ENCODE data around the gene NEK6. TPM values are rescaled to one million over a fixed set of nuclear protein-coding genes. Genes with fewer than 3 reads are reported as not detected.

NEK6 gene
- total RNA-seq, 2 donors from 2014 or later, result 15.5 to 23.6 TPM

GRCh38 chr9:124212381-124213050 is 45.2 kb upstream of the NEK6 start:
- Histone ChIP-seq H3K9me3 (no peaks in the 10 kb centered on the region), H3K27ac (no peak overlapping the region), H3K4me3 (no peak overlapping the region), H3K27me3 (no peaks in the 10 kb centered on the region), H3K4me1 (peaks cover 3% of the 10 kb centered on the region), H3K36me3 (replicated peaks in 1 of 2; ENCODE audit: insufficient read depth in 1 of 2, low read depth in 2 of 2) (no peaks in the 10 kb centered on the region)
- intact Hi-C loops (cut with DNase I), result no loop called here
- no peak for TF ChIP-seq CTCF (IDR thresholded peaks at IDR 0.05)
- TF ChIP-seq POLR2A (IDR thresholded peaks at IDR 0.05), result no peak
- 69 to 77% methylated on average over 12 of the region's 12 CpGs for WGBS, 2 donors
- ATAC-seq, result no peak
- DNase-seq, result no peak

- ATAC-seq, result no peak
- peaks cover 9% of the 10 kb centered on the region for H3K4me1 ChIP-seq
- 87% methylated on average over 12 of the region's 12 CpGs for WGBS, 2 donors
These were observed 44.4 kb upstream of the NEK6 start for GRCh38 chr9:124213396-124213795.

GRCh38 chr9:124214116-124214515 is 43.6 kb upstream of the NEK6 start:
- H3K27ac ChIP-seq, result no peak overlapping the region

More at GRCh38 chr9:124213396-124213795, 44.4 kb upstream of the NEK6 start:
- no peak for DNase-seq
- H3K9me3 ChIP-seq, result no peaks in the 10 kb centered on the region
- H3K27ac ChIP-seq, result no peak overlapping the region
- no peak overlapping the region for H3K4me3 ChIP-seq
- TF ChIP-seq CTCF (IDR thresholded peaks at IDR 0.05), result no peak
- no peak for TF ChIP-seq POLR2A (IDR thresholded peaks at IDR 0.05)
- intact Hi-C loops (cut with DNase I), result no loop called here
- H3K36me3 ChIP-seq (replicated peaks in 1 of 2; ENCODE audit: insufficient read depth in 1 of 2, low read depth in 2 of 2), result no peaks in the 10 kb centered on the region
- no peaks in the 10 kb centered on the region for H3K27me3 ChIP-seq

GRCh38 chr9:124214596-124215367 is 43.0 kb upstream of the NEK6 start:
- intact Hi-C loops (cut with DNase I), result no loop called here
- H3K36me3 ChIP-seq (replicated peaks in 1 of 2; ENCODE audit: insufficient read depth in 1 of 2, low read depth in 2 of 2), result no peaks in the 10 kb centered on the region
- no peaks in the 10 kb centered on the region for H3K9me3 ChIP-seq
- no peak for DNase-seq
- 68 to 78% methylated on average over 8 to 11 of the region's 11 CpGs for WGBS, 2 donors
- H3K27me3 ChIP-seq, result no peaks in the 10 kb centered on the region
- no peak overlapping the region for H3K4me3 ChIP-seq
- TF ChIP-seq POLR2A (IDR thresholded peaks at IDR 0.05) (no peak), CTCF (IDR thresholded peaks at IDR 0.05) (no peak)
- H3K27ac ChIP-seq, result no peak overlapping the region
- peaks cover 21% of the 10 kb centered on the region for H3K4me1 ChIP-seq
- no peak for ATAC-seq

More at GRCh38 chr9:124214116-124214515, 43.6 kb upstream of the NEK6 start:
- 65 to 66% methylated on average over 8 of the region's 8 CpGs for WGBS, 2 donors
- ATAC-seq (no peak), DNase-seq (no peak)
- intact Hi-C loops (cut with DNase I), result no loop called here
- no peak for TF ChIP-seq POLR2A (IDR thresholded peaks at IDR 0.05)
- Histone ChIP-seq H3K27me3 (no peaks in the 10 kb centered on the region), H3K4me3 (no peak overlapping the region), H3K4me1 (peaks cover 17% of the 10 kb centered on the region), H3K36me3 (replicated peaks in 1 of 2; ENCODE audit: insufficient read depth in 1 of 2, low read depth in 2 of 2) (no peaks in the 10 kb centered on the region), H3K9me3 (no peaks in the 10 kb centered on the region)

GRCh38 chr9:124215368-124215910 is 42.3 kb upstream of the NEK6 start:
- peaks cover 27% of the 10 kb centered on the region for H3K4me1 ChIP-seq
- intact Hi-C loops (cut with DNase I), result no loop called here
- no peak for TF ChIP-seq CTCF (IDR thresholded peaks at IDR 0.05)
- no peak for TF ChIP-seq POLR2A (IDR thresholded peaks at IDR 0.05)
- H3K4me3 ChIP-seq, result no peak overlapping the region
- H3K36me3 ChIP-seq (replicated peaks in 1 of 2; ENCODE audit: insufficient read depth in 1 of 2, low read depth in 2 of 2), result no peaks in the 10 kb centered on the region
- no peaks in the 10 kb centered on the region for H3K27me3 ChIP-seq
- no peaks in the 10 kb centered on the region for H3K9me3 ChIP-seq
- DNase-seq (no peak), ATAC-seq (no peak)
- no peak overlapping the region for H3K27ac ChIP-seq
- WGBS, 2 donors, result 84 to 91% methylated on average over 4 to 6 of the region's 6 CpGs

Data from body of pancreas (tissue), 4 donors.